T-helper 2 cell (primary cell): Measurements from ENCODE around the gene PTPN6.
A peak's percentile ranks its signal among the peaks of the same experiment; 100 is the strongest.

Experiments
- DNase-seq, 5 experiments: peaks; one replicate each; pipeline versions ENCODE4 v3.0.0 to v3.0.0-alpha.2; 2012 to 2022

The PTPN6 gene

DNA sequence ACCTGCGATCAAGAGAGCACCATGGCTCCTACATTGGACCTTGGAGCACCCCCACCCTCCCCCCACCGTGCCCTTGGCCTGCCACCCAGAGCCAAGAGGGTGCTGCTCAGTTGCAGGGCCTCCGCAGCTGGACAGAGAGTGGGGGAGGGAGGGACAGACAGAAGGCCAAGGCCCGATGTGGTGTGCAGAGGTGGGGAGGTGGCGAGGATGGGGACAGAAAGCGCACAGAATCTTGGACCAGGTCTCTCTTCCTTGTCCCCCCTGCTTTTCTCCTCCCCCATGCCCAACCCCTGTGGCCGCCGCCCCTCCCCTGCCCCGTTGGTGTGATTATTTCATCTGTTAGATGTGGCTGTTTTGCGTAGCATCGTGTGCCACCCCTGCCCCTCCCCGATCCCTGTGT lies 9.4 kb upstream of the PTPN6 start:
- no peak for DNase-seq

DNA sequence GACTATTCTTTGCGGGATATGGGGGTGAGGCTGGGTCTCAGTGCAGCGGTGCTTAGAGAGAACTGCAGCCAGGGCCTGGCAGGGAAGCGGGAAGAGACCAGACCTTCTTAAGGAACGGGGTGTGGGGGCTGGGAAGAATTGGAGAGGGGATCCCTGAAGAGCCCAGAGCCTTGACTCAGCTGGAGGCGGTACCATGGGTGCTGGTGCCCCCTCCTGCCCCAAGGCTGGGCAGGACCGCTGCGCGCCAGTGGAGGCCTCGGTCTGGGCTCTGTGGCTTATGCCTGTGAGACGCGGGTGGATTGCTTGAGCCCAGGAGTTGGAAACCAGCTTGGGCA lies 8.9 kb upstream of the PTPN6 start:
- no peak for DNase-seq

DNA sequence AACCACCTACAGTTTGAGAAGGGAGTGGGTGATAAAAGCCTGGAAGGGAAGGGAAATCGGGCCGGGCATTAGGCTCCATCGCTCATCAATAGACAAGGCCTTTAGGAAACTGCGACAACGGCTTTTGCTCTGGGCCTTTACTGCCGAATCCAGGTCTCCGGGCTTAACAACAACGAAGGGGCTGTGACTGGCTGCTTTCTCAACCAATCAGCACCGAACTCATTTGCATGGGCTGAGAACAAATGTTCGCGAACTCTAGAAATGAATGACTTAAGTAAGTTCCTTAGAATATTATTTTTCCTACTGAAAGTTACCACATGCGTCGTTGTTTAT lies 7.8 kb upstream of the PTPN6 start:
- DNase-seq = peak in 4 of 5 experiments; percentile 61 to 95 (median 80)

- DNase-seq = peak in 4 of 5 experiments; percentile 64 to 94 (median 80)
Measured at GRCh38 chr12:6943722-6944380, 7.3 kb upstream of the PTPN6 start, which contains the start of the genes C12orf57 and RNU7-1. C12orf57 (plus strand) TSS chr12:6944022; CDS start chr12:6944122, 100 bp downstream. RNU7-1 (plus strand) TSS chr12:6943816.

DNA sequence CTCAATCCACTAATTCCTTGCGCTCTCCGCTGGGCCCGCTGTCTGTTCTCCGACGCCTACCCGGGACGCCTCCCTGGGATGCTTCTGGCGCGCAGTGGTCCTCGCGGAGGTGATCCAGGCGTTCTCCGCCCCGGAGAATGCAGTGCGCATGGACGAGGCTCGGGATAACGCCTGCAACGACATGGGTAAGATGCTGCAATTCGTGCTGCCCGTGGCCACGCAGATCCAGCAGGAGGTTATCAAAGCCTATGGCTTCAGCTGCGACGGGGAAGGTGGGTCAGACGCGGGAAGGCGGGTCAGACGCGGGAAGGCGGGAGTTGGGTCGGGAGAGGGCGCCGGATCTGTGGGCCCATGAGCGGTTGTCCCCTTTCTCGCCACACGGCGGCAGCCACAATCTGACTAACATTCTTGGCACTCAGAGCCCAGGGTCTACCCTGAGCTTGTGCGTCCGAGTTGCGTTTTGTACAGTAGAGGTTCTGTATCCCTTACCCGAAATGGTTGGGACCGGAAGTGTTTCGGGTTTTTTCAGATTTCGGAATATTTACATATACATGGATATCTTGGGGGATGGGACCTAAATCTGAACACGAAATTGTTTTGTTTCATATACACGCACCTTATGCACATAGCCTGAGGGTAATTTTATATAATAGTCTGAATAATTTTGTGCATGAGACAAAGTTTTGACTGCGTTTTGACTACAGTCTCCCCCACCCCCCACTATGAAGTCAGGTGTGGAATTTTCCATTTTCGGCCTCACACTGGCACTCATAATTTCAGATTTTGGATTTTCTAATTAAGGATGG lies 6.6 kb upstream of the PTPN6 start:
- DNase-seq = peak; percentile 61 to 94 (median 77)

GRCh38 chr12:6945613-6946012 lies 5.5 kb upstream of the PTPN6 start:
- DNase-seq = no peak

GRCh38 chr12:6946033-6946919 lies 4.9 kb upstream of the PTPN6 start:
- peak; percentile 32 to 69 (median 57) for DNase-seq

DNA sequence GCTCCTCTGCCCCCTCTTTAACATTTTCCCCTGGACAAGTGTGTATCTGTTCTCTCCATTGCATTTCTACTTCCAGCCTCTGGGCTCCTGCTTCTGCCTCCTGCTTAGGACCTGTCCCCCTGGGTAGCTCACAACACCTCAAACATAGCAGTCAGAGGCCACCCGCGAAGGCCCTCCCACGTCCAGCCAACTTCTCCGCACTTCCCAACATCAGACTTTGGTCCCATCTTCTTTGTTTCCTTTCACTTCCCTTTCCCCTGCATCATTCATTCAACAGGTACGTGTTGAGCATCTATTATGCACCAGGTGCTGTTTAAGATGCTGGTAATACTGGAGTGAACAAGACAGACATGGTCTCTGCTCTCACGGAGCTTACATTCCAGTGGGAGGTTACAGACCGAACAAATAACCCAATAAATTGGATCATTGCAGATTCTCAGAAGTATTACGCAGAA lies 4.2 kb upstream of the PTPN6 start:
- no peak for DNase-seq

DNA sequence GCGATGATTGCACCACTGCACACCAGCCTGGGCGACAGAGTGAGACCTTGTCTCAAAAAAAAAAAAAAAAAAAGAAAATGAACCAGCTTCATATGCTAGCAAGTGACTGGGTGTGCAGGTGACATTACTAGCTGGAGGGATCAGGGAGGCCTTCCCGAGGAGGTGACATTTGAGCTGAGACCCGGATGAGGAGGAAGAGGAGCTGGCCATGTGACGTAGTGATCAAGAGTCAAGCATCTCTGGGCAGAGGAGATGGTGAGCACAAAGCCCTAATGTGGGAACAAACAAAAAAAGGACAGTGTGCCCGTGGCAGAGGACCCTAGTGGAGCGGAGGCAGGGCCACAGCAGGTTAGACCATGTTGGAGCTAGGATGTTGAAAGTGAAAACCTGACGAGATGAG lies 3.5 kb upstream of the PTPN6 start:
- no peak for DNase-seq

DNA sequence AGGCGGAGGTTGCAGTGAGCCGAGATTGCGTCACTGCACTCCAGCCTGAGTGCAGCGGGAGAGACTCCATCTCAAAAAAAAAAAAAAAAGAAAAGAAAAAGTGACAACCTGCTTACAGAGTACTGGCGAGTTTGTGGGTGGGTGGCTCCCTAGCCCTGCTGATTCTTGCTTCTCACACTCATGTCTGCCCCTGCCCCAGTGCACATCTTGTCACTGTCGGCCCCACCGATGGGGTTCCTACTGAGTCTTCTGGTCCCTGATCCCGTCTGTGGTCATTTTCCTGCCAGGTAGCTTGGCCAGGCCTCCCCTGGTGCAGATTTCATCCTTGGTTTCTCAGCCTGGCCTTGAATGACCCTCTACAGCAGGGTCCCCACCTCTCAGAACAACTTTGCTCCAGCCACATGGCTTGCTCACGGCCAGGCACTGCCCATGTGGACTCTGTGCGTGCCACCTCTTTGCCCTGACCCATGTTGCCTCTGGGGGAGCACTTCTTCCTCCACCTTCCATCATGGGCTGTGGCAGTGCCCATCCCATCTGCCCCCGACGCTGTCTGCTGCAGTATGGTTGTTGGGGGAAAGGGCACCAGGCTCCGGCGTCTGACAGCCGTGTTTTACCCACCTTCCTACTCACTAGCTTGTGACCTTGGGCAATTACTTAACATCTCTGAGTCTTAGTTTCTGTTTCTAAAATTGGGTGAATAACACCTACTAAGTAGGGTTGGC lies 2.1 kb upstream of the PTPN6 start:
- DNase-seq = peak in 1 of 5 experiments; percentile 70

DNA sequence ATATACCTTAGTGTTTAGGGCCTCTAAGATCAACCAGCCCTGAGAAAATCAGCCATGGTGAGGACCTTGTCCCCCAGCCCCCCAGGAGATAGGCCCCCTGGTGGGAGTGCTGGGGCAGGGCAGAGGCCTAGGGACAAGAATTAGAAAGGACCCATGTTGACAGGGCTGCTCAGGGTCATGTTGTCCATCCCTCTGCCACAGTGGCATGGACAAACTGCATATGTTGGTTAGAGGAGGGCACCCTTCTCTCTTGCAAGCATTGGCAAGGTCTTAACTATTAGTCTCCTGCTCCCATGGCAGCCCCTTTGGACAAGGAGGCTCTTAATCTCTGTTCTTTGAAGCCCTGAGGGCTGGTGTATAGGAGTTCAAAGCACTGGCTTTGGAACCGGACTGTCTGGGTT lies 755 bp upstream of the PTPN6 start:
- peak in 1 of 5 experiments; percentile 70 for DNase-seq

DNA sequence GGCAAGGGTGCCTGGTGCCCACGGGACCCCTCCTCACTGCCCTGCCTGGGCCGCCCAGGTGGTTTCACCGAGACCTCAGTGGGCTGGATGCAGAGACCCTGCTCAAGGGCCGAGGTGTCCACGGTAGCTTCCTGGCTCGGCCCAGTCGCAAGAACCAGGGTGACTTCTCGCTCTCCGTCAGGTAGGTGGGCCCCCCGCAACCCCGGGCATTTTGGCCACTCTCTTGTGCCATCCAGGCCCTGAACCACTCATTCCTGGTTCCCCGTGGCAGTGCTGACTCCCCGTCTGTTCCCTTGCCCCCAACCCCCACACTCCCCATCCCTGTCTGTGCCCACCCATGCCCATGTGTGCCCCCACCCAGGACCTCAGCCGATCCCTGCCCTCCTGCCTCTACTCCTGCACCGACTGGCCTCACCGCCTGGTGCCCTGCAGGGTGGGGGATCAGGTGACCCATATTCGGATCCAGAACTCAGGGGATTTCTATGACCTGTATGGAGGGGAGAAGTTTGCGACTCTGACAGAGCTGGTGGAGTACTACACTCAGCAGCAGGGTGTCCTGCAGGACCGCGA lies 480 bp downstream of the PTPN6 start:
- DNase-seq = peak in 1 of 5 experiments; percentile 53

DNA sequence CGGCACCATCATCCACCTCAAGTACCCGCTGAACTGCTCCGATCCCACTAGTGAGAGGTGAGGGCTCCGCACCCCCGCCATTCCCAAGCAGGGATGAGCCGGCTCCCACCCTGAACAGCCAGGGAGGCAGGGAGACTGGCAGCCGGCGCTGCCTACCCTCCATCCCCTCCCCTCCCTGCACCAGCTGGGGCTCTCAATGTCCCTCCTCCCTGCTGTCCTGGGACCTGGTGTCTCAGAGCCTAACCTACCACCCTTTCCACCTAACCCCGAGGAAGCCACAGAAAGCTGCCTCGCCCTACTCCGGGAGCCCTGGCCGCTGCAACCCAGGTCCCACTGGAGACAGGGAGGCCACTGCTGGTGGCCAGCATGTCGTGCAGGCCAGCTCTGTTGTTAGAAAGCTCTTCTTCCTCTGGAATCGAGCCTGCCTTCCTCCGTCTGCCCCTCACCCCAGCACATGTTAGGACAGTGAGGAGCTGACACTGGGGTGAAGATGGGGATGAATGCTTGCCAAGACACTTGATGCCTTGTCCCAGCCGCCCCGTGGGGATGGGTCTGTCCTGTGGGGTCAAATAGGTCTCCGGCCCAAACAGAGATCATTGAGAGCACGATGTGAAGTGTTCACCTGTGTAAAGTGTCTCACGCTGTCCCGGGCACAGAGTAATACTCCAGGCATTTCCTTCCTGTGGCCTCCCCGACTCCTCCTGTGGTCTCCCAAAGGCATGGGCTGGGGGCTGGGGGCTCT lies 1.1 kb downstream of the PTPN6 start:
- DNase-seq = peak in 1 of 5 experiments; percentile 45

DNA sequence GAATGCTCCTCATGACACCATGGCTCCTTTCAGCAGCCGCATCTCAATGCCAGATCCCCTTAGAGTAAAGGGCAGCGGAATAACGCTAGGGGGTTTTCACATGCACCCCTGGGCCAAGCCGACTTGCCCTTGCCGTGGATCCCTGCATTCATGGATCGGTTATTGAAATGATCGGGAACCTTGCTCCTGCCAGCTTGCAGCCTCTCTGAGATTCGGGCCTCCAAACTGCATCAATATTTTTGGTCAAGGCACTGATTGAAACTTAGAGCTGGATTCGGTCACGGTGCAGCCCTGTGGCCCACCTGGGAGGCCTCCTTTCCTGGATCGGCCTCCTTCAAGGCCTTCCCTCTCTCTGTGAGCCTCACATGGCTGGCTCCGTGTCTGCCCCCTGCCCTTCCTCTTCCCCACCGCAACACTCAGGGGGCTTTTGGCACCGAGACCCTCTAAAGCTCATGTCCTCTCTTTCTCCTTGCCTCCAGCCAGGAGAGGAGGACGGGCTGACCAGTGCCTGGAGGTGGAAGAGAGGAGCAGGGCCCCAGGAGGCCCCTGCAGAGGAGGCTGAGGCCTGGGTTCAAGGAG lies 1.8 kb downstream of the PTPN6 start:
- DNase-seq = no peak

DNA sequence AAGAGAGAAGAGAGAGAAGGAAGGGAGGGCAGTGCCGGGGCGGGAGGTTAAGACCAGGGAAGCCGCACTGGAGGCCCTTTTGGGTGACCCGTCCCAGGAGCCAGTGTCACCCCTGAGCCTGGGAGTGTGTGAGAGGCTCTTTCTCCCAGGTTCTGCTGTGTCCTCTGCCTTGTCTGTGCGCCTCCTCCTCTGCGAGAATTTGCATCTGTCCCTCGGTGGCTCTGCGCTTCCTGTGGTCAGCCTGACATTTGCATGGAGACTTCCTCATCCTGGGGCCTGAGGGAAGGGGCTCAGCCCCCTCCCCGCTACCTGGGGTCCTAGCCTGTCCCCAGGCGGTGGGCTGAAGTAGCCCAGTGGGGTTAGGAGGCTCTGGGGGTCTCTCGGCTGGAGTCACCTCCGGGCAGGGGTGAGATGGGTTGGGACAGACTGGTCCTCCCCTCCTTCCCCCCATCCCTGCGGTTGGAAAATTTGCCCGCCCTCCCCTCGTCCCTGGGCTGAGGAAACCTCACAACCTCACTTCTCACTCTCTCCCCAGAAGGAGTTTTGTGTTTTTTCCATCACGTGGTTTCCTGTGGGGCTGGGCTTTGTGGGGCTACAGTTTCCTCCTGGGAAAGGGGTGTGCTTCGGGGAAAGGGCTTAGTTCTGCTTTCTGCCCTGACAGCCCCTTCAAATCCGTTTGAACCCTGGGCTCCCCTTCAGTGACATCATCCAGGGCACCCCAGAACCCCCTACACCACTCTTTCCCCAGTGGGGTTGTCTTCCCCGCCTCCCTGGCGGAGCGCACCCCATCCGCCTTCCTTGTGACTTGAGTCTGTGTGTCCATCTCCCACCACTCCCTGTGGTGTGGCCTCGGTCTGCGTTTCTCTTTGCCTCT lies 2.5 kb downstream of the PTPN6 start:
- peak in 4 of 5 experiments; percentile 67 to 81 (median 74) for DNase-seq

GRCh38 chr12:6954316-6955107 lies 3.4 kb downstream of the PTPN6 start:
- DNase-seq = peak in 1 of 5 experiments; percentile 38

- no peak for DNase-seq
Measured at GRCh38 chr12:6955108-6956020, 4.2 kb downstream of the PTPN6 start.
